ELF-1 (cell line): ENCODE results near the gene CORO2B.
A peak's percentile ranks its signal among the peaks of the same experiment; 100 is the strongest.

Source experiments
- DNase-seq: peaks from one replicate; pipeline ENCODE4 v3.0.0-alpha.2; 2016; ENCODE audit warnings: low read depth, low spot score

The CORO2B gene

DNA sequence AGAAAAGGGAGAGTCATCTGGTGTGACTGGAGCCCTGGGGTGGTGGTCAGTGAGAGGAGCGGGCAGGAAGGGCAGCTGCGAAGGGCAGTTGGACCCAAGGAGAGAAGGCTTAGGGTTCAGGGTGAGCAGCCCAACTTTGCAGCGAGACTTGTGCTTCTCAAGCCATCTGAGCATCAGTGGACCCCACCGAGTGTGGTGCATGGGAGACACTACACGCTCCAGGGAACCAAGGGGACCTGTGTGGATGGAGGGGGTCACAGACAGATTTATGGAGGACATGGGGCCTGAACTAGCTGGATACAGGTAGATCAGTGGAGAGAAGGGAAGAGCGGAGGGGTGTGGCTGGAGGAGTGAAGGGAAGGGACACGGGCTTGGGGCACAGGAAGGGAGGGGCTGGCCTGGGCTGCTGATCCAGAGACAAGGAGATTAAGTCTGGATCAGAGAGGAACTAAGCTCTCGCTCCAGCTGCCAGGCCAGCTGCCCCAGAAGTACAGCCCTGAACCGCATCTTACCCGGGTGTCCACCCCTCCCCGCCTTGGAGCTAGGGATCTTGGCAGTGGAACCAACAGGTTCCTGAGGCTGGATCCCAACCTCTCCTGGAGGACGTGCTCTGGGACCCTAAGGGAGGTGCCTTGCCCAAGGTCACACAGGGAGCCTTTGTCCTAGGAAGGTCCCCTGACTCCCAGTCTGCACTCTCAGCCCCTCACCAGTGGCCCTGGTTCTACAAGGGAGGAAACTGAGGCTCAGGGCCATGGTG, 120.5 kb downstream of the CORO2B start:
- peak; percentile 26 for DNase-seq

DNA sequence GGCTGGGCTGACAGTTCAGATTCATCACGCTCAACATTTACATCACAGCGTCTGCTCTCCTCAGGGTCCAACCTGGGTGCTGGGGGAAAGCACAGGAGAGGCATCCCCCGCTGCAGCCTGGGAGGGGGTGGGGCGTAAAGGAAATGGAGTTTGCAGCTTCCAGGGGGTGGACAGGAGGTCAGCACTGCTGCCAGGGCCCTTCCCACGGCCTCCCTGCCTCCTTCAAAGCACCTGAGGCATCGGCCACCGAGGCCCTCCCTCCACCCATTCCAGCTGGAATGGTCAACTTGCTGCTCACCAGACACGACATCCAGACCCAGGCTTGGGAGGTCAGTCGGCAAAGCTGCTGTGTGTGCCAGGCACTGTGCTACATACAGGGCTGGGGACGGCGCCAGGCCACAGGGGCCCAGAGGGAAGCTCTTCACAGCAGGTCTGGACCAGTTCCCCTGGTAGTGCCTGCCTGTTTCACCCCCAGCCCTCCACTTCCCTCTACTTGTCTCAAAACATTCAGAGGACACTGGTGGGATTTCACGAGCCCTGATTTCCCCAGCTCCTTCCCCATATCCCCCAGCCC, 121.2 kb downstream of the CORO2B start:
- DNase-seq, result no peak

DNA sequence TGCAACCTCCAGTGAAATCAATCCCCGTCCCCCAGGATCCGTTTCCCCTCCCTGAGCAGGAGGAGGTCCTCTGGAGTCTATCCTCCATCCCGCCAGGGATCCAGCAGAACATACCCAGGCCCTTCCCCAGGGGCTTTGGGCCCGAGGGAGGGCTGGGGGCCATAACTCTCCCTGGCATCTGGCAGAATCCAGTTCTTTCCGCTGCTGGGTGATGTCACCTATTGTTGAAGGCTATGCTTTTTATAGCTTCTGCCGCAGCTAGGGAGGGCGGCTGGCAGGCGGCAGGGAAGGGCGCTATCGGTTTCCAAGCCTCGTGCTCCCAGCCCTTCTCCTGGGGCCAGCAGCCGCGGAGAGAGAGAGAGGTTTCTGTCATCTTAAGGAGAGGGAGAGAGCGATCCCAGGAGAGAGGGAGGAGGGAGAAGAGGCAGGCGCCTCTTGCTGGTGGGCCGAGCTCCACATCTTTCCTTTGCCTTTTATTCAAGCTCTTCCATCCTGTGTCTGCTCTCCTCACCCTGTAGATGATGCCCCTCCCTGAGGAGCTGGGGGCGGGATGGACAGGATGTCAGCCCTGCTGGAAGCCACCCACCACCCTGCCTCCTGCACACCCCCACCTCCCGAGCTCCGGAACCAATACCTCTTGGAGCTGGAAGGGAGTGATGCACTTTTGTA, 121.8 kb downstream of the CORO2B start:
- DNase-seq, result peak; percentile 89

DNA sequence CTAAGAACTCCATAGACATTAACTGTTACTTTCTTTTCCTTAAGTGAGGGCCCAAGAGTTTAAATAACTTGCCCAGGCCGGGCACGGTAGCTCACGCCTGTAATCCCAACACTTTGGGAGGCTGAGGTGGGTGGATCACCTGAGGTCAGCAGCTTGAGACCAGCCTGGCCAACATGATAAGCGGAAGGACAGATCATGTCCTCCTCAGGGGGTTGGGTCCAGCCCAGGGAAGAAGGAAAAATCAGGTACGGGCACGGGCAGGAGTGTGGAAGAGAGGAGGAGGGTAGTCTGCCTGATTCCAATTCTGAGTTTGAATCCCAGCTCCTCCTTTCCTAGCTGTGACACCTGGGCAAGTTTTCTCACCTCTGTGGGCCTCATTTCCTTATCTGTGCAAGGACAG, 123.1 kb downstream of the CORO2B start:
- no peak for DNase-seq

DNA sequence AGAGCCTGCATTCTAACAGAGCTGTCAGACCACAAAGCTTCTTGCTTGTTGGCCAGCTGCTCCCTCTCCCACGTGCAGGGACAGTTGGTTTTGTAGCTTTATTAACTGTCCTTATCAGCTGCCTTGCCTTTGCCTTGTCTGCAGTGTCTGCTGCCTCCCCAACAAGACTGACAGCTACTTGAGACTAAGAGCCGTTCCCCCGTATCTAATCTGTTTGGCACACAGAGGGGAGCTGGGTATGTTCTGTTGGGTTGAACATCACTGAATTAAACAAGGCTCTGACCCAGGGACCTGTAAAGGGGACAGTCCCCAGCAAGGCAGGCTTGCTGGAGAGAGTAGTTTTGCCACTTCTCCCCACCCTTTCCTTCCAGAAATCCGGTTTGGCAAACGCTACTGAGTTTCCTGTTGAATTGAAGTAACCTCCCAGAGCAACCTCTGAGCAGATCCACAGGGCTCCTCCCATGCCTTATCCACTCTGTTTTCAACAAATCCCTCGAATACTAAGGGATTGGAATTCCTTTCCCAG, 125.8 kb downstream of the CORO2B start:
- DNase-seq, result peak; percentile 65

GRCh38 chr15:68706256-68706655, 127.5 kb downstream of the CORO2B start:
- DNase-seq, result no peak

- DNase-seq, result no peak
These were observed 128.1 kb downstream of the CORO2B start for GRCh38 chr15:68706931-68707330.

DNA sequence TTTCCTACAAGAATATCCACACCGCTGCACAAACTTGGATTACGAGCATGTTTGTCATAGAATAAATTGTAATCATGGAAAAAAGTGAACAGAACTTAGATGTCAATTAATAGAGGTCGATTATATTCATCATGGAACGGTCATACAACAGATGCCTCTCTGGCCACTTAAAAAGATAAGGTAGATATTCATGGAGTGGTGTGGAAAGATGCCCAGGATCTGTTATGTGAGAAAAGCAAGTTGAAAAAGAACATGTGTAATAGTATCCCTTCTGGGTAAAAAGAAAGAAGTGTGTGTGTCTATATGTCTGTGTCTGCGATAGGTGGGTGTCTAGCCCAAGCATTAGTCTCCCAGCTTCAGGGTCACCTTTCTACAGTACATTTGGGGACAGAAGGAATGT, 128.6 kb downstream of the CORO2B start:
- no peak for DNase-seq

DNA sequence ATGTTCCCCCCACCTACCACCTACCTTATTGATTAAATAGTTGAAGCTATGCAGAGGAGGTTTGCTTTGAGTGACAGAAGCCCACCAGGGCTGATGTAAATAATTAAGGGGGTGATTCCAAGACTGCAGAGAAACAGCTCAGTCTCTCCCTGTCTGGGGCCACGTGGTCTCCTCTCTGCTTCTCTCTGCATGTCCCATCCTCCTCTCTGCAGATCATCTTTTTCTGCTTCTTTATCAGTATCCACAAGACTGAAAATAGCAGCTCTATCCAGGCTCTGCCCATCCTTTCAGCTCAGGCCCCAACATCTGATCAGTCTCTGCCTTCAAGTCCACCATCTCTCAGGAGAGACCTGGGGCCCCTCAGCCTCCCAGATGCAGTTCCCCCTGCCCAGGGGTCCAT, 131.1 kb downstream of the CORO2B start:
- no peak for DNase-seq

DNA sequence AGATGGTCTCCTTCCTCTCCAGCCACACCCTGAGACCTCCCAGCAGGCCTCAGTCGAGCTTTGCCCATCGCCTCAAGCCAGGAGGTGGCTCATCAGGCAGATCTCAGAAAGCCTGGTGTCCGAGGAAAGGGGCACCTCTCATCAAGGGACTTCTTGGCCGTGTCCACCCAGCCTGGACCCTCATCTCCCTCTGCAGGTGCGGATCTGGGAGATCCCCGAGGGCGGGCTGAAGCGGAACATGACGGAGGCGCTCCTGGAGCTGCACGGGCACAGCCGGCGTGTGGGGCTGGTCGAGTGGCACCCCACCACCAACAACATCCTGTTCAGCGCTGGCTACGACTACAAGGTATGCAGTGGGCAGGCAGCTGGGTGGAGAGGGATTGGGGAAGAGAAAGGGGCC, 131.7 kb downstream of the CORO2B start:
- no peak for DNase-seq

GRCh38 chr15:68711406-68711805, 132.6 kb downstream of the CORO2B start:
- no peak for DNase-seq

DNA sequence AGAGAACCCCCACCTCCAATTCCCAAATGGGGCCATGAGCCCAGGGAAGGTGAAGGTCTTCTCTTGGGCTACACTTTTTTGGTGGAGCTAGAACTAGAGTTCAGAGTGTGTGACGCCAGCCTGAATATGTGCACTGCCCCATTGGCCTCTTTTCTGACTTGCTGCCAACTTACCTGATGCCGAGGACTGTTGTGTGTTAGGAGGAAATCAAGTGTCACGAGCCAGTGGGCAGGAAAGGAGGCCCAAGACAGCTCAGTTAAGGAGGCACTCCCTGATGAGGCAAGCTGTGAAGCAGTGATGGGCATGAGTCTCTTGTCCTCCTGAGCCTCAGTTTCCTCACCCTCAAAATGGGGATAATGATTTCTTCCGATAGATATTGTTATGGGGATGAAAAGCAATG, 134.1 kb downstream of the CORO2B start:
- no peak for DNase-seq

DNA sequence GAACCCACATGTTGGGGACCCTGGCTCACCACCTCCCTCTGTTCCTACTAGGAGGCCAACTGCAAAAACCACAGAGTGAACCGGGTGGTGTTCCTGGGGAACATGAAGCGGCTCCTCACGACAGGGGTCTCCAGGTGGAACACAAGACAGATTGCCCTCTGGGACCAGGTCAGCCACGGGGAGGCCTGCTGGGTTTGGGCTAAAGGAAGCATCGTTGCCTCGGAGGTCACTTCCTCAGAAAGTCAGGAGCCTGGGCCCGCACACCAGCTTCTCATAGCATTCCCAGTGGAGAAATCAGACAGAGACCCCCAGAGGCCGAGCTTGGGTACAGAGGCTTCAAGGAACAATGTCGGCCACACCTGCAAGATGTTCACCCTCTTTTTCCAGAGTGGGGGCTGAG, 135.1 kb downstream of the CORO2B start:
- DNase-seq, result no peak

DNA sequence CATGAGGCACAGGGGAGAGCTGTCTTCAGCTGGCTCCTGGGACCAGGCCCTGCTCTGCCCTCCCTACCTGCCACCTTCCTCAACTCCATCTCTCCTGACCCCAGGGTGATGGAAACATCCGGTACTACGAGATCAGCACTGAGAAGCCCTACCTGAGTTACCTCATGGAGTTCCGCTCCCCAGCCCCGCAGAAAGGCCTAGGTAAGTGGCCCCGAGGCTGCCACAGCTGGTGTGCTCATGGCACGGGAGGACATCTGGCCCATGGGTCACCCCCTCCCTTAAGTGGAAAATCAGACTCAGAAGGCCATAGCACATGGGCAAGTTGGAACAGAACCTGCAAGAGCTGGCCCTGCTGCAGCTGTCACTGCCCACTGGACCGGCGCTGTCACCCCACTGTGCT, 136.3 kb downstream of the CORO2B start:
- DNase-seq, result no peak

GRCh38 chr15:68717951-68718350, 139.2 kb downstream of the CORO2B start:
- no peak for DNase-seq

DNA sequence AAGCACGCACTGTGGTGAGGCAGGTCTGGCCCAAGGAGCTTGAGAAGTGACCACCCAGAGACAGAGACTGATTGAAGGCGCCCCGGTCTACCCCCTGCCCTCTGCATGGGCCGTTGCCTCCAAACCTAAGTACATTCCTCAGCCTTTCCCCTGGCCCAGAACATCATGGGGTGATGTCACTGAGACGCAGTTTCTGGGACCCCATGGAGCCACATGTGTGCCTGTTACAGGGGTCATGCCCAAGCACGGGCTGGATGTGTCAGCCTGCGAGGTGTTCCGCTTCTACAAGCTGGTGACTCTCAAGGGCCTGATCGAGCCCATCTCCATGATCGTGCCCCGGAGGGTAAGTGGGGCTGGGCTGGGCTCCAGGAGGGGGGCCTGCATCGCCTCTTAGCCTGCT, 139.7 kb downstream of the CORO2B start:
- no peak for DNase-seq

DNA sequence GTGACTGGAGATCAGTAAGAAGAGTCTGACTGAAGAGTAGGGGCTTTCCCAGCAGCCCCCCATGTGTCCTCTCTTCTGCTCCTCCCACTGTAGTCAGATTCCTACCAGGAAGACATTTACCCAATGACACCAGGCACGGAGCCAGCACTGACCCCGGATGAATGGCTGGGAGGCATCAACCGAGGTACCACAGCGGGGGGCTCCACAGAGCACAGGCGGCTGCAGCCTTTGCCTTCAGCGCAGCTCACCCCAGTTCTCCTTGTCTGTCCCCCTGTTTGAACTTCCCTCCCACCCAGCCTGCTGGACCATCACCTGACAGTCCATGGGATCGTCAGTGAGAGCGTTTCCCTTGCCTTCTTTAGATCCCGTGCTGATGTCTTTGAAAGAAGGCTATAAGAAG, 140.3 kb downstream of the CORO2B start:
- no peak for DNase-seq

DNA sequence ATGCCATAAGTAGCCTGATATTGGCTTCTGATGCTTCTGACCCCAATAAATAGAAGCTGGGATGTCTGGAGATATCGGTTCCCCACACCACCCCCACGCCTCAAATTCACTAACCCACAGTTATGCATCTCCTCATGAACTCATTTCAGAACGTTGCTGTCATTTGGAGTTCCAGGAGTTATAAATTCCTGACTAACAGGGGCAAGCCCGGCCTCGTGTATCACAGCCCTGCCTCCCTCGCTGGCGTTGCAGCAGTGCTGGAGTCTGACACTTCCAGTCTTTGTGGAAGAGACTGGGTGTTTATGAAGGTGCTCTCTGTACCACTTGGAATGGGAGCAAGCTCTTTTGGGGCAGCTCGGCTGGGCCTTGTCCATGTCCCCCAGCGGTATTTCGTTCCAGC, 140.9 kb downstream of the CORO2B start:
- DNase-seq, result no peak

DNA sequence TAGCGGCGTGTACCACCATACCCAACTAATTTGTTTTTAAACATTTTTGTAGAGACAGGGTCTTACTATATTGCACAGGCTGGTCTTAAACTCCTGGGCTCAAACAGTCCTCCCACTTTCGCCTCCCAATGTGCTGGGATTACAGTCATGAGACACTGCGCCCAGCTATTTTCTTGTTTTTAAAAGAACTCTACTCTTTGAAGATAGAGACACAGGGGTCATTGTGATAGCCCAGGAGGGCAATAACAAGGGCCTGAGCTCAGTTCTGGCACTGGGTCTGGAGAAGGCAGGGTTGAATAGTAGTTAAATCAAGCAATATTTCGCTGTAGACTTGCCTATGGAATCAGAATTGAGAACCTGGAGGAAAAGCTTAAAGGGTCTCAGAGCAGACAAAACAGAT, 143.1 kb downstream of the CORO2B start:
- DNase-seq, result no peak

GRCh38 chr15:68725736-68726135, 146.9 kb downstream of the CORO2B start:
- DNase-seq, result no peak

GRCh38 chr15:68726246-68726645, 147.5 kb downstream of the CORO2B start:
- DNase-seq, result no peak

GRCh38 chr15:68729789-68730411, 151.1 kb downstream of the CORO2B start:
- DNase-seq, result no peak
